Esophagus muscularis mucosa (tissue), 3 donors: ENCODE measurements around the gene ARID3A.

ENCODE experiments used
- EP300 ChIP-seq: sonication (generic); formaldehyde crosslinking; IDR thresholded peaks from one replicate; pipeline ENCODE4 v1.6.1; 2017; ENCODE audit warnings: antibody characterized with exemption
- POLR2A ChIP-seq: fragments of 450-650 bp; IDR thresholded peaks from one replicate; pipeline ENCODE4 v1.6.1; 2017; ENCODE audit warnings: antibody characterized with exemption, moderate library complexity, mild to moderate bottlenecking, low read depth
- POLR2AphosphoS5 ChIP-seq, 2 donors: sonication (generic); formaldehyde crosslinking; IDR thresholded peaks; one replicate each; pipeline ENCODE4 v1.6.1; 2017; ENCODE audit warnings: antibody characterized with exemption in 2 of 2

- TF ChIP-seq POLR2A, result no peak
- TF ChIP-seq POLR2AphosphoS5 (IDR thresholded peaks at IDR 0.05), result no peak
- no peak for TF ChIP-seq EP300
Observed at GRCh38 chr19:1014161-1015060, 88.6 kb downstream of the ARID3A start.
